Body of pancreas (tissue), 4 donors: ENCODE measurements around the gene OTOGL.
"Not testable (repeated sequence)": the region's sequence is repeated elsewhere in the genome, so short reads cannot be mapped to it uniquely, and the experiment has no call there.

Experiments
- POLR2A ChIP-seq, 3 donors: fragments of 450-650 bp; IDR thresholded peaks; one replicate each; pipeline ENCODE4 v1.6.1; 2016; ENCODE audit warnings: antibody characterized with exemption in 3 of 3, mild to moderate bottlenecking in 2 of 3
- TF ChIP-seq, protein P1 (sequence below), 7 experiments: fragments of 450-650 bp in 4 of 7; fragments of 200-600 bp in 3 of 7; sonication (generic) in 3 of 7; IDR thresholded peaks; one replicate each; pipeline ENCODE4 v1.5.1; 2016 to 2019; ENCODE audit warnings: antibody characterized with exemption in 7 of 7

- TF ChIP-seq POLR2A (IDR thresholded peaks at IDR 0.05), result not testable (repeated sequence)
- TF ChIP-seq, protein P1, sequence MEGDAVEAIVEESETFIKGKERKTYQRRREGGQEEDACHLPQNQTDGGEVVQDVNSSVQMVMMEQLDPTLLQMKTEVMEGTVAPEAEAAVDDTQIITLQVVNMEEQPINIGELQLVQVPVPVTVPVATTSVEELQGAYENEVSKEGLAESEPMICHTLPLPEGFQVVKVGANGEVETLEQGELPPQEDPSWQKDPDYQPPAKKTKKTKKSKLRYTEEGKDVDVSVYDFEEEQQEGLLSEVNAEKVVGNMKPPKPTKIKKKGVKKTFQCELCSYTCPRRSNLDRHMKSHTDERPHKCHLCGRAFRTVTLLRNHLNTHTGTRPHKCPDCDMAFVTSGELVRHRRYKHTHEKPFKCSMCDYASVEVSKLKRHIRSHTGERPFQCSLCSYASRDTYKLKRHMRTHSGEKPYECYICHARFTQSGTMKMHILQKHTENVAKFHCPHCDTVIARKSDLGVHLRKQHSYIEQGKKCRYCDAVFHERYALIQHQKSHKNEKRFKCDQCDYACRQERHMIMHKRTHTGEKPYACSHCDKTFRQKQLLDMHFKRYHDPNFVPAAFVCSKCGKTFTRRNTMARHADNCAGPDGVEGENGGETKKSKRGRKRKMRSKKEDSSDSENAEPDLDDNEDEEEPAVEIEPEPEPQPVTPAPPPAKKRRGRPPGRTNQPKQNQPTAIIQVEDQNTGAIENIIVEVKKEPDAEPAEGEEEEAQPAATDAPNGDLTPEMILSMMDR (IDR thresholded peaks at IDR 0.05), result not testable (repeated sequence)
Measured at GRCh38 chr12:80149547-80150313, 50.4 kb downstream of the OTOGL start.
